Right kidney (tissue), 1 donor: ENCODE data around the gene TMEM174.
A peak's percentile ranks its signal among the peaks of the same experiment; 100 is the strongest.

ENCODE experiments used
- DNase-seq: peaks from one replicate; pipeline ENCODE4 v3.0.0-alpha.2; 2016

TMEM174 gene

DNA sequence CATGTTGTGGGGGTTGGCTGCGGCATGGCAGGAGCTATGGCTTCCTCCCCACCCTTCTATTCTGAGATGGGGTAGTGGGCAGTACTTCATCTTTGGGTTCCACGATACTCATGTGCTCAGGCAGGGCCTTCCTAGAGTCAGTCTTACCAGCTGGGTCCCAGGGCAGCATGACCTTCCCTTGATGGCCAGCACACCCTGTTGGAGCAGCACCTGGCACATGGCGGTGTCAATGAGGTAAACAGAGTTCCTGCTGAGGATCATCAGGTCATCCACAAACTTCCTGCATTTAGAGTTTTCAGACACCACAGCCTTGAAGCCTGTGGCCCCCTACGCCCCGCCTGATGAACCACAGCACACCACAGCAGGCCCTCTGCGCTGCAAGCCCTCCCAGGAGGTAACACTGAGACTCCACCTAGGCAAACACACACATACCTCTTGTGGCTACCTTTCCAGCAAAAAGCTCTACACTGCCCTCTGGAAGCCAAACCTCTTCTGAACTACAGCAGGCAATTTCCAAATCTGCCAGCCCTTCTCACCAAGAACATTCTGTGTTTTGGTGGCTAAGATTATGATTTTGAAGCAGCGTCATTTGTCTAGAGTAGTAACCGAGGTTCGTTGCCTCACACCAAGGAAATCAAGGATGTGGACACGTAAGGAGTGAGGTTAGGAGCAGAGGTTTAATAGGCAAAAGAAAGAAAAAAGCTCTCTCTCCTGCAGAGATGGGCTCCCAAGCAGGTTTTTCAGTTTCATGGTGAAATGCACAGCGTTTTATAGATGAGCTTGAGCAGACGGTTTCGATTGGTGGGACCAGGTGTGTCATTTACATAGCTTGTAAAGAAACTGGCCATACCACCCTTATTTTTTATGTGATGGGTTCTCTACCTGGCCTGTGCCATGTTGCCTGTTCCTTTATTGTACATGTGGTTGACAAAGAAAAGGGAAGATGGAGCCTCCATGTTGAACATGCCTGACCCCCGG lies 20.3 kb upstream of the TMEM174 start:
- DNase-seq = no peak

DNA sequence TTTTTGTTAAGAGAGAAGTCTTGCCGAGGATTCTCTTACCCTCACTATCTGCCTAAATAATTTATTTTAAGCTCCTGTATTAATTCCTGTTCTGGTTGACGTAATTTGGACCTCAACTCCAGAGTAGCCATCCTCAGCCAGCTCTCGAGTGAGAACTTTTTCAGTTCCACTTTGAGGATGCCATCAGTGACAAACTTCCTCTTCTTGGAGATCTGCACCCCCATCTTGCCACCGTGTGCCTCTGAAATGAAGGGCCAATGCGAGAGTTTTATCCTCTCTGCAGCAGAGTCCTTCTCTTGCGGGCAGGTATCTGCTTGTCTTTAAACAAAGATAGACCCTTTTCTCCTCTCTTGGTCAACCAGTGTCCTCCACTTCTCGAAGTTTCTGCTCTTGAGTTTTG lies 19.5 kb upstream of the TMEM174 start:
- DNase-seq = no peak

DNA sequence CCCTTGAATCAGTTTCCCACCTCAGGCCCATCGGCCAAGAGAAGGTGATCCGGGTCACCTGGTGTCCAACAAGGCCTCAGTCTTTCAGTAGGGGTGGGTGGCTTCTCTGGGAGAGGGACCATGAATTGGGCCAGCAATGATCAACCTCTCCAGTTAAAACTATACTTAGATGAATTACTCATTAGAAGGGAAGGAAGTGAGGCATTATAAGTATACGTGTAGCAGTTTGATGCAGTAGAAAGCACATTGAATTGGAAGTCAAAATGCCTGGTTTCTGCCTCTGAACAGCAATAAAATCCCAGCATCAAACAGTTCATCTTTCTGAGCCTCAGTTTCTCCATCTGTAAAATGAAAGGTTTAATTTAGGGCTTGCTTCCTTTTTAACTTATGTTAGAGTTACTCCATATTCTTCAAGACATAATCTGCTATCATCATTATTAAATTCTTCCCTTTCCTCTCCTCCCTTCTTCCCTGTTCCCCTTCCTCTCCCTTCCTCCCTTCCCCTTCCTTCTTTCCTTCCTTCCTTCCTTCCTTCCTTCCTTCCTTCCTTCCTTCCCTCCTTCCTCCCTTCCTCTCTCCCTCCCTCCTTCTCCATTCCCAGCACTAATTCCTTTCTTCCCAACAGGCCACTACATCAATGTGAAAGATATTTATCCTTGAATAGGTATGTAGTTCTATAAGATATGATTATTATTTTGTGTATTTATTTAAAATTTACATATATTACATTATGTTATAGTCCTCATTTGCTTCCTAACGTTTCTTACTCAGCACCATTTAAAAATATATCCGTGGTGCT lies 18.6 kb upstream of the TMEM174 start:
- DNase-seq = no peak

DNA sequence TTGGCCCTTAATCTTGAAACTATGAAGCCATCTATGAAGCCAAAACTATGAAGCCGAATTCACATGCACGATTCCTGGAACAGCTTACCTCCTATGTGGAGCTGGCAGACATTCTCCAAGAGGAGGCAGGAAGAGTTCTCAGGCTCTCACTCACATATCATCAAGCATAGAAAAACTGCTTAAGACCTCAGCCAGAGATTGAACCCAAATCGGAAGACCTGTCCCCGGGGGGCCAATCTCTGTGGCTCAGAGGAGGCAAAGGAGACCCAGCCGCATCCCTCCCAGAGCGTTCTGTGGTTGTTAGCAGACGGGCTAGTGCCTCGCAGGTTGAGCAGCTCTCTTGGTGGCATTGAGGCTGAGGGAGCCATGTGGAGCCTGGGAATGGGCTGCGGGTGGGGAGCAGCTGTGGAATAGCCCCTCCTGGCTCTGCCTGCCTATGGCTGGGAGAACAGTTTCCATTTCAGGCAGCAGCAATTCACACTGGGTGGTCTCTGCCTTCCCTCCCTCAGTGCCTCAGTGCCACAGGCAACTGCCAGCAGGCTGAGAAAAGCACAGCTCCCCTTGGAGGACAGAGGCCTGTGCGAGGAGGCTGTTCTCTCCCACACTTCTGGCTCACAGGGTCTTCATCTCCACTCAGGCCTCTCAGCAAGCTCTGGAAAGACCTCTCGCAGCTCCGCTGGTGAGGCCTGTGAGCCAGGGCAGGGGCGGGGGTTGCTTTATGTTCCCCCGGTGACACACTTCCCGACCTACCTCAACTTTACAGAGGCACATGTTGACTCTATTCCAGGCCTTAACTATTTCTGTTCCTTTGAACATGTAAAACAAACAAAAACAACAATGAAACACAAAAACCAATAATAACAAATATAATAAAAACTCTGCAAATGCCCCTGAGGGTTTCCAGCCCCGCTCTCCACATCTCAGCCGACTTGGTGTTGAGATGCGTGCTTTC lies 17.4 kb upstream of the TMEM174 start:
- no peak for DNase-seq

DNA sequence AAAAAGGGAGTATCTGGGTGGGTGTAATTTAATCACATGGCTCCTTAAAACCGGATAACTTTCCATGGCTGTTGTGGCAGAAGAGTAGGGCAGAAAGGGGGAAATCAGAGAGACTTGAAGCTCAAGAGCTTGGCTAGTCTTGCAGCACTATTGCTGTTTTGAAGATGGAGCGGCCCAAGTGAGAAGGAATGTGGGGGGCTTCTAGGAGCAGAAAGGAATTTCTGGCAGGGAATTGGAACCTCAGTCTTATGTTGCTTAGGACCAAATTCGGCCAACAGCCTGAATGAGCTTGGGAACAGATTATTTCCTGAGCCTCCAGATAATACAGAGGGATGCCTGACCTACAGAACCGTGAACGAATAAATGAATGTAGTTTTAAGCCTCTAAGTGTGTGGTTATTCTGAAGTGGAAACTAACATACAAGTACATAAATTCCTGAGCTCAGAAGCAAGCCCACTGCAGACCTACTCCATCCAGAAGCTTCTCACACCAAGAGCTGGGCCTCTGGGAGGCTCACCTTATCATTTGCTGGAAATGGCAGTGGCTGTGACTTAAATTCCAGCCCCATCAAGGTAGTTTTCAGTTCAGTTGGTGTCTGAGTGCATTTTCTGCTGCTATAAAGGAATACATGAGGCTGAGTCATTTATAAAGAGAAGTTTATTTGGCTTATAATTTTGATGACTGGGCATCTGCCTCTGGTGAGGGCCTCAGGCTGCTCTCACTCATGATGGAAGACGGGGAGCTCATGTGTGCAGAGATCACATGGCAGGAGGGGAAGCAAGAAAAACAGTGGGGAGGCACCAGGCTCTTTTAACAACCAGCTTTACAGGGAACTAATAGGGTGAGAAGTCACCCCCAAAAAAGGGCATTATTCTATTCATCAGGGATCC lies 15.3 kb upstream of the TMEM174 start:
- DNase-seq = no peak

DNA sequence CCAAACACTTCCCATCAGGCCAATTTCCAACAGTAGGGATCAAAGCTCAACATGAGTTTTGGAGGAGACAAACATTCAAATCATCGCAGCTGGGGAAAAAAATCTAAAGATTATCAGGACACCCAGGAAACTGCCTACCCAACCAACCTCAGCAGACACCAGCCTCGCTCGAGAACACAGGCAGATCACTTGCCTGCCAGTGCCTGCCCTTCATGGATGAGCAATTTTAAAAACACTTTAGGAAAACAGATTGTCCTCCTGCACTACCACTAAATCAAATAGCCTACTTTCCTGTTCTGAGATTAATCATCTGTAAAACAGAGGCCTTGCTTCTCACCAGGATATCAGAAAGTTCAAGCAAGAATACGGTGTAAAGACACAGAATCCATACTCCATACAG lies 14.7 kb upstream of the TMEM174 start:
- DNase-seq = peak; percentile 52

DNA sequence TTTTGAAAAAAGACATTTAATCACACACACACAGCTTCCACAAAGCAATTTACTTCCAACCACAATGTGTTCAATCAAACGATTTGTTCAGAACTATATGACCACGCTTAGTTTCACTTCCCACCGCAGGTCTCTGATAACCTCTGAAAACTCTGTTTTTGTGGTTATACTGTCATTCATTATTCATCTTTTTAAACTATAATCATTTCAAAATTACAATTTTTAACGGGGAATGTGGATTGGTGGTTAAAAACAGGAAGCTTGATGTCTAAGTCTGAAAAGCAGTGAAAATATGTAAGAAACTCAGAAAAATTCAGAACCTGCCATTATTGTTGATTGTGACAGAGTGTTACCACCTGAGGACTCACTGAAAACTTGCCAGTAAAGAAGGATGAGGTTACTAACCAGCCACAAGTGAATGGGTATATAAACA lies 12.7 kb upstream of the TMEM174 start:
- DNase-seq = no peak

DNA sequence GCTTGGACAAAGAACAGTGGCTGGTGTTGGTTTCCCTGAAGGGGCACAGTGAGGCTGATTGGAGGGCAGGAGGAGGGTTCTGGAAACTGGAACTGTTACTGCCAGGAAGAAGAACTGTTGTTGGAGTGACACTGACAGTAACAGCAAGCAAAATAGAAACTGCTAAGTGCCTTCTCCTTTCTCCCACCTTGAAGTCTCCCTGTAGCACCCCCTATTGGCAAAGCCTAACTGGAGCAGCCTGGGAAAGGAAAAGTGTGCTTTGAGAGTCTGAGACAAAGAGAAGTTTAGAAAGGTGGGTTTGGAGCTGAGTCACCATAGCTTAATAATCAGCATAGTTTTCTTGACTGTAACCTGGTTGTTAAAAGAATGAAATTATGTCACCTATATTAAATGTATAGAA lies 2.5 kb upstream of the TMEM174 start:
- no peak for DNase-seq

DNA sequence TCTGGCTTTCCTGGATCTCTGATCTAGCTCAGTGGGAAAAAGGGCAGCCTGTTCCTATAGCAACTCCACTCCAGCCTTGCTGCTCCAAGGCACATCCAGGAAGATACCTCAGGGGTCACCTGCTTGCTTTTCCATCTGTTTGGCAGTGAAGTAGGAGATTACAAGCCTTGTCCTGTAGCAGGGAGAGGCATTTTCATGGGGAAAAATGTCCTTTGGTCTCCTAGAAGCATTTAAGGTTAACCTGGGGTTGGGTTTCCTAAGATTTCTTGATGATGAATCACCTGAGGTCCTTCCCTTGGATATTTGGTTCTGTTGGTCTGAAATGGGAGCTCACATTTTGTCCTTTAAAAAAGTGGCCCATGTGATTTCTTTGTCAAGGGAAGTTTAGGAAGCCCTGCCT lies 1.5 kb upstream of the TMEM174 start:
- DNase-seq = no peak

DNA sequence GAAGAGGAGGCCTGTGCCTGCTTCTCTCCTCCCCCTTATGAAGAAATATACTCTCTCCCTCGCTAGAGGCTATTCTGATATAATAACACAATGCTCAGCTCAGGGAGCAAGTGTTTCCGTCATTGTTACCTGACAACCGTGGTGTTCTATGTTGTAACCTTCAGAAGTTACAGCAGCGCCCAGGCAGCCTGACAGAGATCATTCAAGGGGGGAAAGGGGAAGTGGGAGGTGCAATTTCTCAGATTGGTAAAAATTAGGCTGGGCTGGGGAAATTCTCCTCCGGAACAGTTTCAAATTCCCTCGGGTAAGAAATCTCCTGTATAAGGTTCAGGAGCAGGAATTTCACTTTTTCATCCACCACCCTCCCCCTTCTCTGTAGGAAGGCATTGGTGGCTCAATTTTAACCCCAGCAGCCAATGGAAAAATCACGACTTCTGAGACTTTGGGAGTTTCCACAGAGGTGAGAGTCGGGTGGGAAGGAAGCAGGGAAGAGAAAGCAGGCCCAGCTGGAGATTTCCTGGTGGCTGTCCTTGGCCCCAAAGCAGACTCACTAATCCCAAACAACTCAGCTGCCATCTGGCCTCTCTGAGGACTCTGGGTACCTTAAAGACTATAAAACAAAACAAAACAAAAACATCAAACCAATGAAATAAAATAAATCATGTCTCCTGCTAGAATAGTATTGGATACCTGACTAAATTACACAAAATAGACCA lies 1.3 kb downstream of the TMEM174 start:
- no peak for DNase-seq

DNA sequence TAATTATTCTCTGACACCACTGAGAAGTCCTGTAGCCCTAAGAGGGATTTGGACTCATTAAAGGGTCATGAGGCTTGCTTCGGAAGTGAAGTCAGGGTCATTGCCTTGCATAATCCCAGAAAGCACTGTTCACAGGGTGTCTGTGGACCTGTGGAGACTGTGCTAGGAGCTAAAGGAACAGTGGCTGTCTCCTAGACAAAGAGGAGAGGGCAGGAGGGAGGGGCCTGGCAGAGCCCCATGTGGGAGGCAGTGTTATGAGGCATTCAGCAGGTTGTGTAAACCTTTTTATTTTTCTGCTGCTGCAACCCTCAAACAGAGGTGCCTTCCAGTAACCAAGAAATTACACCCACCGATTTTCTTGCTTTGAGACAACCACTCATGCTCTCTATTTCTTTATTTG lies 3.3 kb downstream of the TMEM174 start:
- no peak for DNase-seq

DNA sequence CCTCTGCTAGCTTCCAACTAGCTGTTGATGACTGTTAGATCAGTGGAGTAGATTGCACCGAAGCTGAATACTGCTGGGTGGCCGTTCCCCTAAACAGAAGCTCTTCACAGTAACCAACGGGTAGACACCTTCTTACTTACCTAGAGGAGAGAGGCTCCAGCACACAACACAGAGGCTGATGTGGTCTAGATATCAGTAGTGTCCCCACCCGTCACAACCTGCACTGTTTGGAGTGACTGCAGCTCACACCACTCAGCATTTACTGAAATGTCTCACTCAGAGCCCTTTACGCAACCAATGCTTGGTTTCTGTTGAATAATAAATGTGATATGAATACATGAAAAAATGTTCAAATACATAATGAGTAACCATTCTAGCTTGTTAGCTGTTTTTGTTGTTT lies 5.3 kb downstream of the TMEM174 start:
- DNase-seq = no peak

DNA sequence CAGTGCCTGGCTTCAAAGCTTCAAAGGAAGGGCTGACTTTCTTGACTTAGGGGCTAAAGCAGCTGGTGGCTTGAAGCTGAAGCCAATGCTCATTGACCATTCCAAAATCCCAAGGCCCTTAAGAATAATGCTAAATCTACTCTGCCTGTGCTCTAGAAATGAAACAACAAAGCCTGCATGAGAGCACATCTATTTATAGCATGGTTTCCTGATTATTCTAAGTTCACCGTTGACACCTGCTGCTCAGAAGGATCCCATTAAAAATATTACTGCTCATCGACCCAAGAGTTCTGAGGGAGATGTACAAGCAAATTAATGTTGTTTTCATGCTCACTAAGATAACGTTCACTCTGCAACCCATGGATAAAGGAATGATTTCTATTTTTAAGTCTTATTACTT lies 6.7 kb downstream of the TMEM174 start:
- no peak for DNase-seq

DNA sequence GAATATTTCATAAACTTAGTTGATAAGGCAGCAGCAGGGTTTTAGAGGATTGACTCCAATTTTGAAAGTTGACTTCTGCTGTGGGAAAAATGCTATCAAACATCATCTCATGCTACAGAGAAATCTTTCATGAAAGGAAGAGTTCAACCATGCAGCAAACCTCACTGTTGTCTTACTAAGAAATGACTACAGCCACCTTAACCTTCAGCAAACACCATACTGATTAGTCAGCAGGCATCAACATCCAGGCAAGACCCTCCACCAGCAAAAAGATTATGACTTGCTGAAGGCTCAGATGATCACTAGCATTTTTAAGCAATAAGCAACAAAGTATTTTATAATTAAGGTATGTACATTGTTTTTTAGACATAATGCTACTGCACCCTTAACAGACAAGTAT lies 7.6 kb downstream of the TMEM174 start:
- no peak for DNase-seq

DNA sequence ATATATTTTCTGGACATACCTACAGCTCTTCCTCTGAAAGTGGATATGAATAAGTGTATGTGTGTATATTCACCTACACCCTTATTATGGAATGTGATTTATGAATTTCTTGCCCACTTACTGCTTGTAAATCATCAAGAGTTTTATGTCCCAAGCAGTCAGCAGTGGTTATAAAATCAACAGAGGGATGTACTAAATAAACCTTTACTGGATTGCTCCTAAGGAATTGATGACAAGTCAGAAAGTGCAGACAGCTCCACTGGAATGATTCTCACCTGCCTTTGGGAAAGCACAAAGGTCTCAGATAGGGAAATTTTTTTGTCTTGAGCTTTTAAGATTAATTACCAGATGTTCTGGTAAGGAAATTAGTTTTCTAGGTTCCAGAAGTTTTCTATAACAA lies 9.3 kb downstream of the TMEM174 start:
- DNase-seq = no peak

DNA sequence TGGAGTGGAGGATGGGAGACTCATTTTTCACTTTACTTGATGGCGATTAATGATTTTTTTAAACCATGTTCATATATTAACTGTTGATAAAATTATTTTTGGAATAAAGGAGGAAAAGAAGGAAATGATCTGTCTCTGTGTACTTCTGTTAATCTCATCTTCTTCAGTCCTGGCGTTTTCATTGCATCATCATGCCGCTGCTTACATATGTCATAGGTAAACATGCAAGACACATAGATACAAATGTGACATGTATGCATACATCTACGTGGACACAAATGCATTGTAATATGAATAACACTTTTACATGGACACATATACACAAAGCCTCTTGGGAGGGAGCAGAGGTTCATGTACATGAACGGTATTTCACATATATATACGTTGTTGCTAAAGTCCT lies 10.0 kb downstream of the TMEM174 start:
- DNase-seq = no peak

DNA sequence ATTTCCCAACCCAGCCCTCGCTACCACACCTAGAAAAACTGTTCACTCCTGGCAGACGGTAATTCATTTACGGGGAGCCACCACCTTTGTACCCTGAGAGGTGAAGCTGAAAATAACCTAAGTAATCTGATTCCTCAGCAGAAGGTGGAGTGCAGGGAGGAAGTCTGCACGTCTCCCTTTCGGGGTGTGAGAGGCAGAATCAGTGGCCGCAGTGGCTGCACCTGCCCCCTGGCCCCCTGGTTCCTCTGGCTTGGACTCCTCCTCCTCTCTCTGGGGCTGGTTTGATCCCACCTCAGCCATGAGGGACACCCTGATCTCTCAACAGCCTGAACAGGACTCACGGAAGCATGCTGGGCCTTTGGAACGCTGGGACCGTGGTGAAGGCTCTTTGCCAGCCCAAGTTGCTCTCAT lies 10.5 kb downstream of the TMEM174 start:
- peak; percentile 60 for DNase-seq

DNA sequence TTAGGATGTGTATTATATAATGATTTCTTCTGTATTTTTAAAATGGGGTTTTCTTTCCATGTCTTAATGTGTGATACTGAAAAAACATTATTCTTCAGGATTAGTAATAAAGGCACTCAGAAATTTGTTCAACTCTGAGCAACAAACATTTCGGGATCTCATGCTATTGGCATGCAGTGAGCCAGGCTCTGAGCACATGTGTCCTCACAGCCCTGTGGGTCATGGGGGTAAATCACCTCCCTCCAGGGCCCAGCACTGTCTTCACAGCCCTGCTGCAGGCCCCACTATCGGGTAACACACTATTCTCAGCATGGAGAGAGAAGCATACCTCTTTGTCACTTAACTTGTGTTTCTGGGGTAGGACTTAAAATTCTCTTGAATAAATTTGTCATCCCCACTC lies 14.0 kb downstream of the TMEM174 start:
- DNase-seq = no peak

DNA sequence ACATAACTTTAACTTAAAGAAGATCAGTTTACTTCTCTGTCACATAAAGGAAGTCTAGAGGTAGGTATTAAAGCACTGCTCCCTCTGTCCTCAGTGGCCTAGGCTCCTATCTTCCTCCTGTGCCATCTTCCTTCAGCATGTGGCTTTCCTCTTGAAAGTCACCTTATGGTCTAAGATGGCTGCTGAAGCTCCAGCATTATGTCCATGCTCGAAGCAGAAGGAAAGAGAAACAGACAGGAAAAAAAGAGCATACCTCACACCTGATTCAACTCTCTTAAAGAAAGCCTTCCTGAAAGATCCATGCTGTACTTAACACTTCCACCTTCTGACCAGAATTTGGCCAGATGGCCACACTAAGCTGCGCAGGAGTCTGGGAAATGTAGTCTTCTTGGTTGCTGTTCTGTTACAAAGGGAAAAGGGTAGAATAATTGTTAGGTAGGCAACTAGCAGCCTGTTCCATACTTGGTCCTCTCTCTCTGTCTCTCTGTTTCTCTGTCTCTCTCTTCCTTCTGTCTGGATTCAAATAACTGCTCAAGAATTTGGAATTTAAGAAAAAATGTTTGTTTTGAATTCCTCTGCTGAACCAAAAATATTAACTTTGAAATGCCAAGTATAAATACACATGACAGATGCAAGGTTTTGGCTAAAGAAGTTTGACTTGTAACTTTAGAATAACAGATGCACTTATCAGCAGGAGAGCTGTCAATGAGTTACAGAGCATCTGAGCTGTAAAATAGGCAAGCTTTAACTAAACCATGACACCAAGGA lies 16.0 kb downstream of the TMEM174 start:
- DNase-seq = no peak

DNA sequence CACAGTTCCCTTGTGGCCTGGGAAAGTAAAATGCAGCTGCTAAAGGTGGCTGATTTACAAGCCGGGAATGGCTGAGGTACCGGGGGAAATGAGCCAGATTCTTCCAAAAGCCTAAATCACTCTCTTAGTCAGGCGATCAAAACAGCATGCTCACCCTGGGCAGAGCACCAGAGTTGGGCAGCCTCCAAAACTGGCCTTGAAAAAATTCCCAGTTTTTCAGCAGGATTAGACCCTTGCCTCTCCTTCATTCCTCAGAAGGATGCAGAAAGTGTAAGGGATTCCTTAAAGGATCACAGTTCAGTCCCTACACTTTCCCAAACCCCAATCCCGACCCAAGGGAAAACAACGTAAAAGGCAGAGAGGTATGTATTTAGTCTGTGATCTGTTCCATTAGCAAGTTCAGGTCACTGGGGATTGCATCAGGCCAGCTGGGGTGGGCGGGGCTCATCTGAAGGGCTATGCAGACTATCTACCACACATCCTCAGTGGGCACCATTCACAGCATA lies 16.9 kb downstream of the TMEM174 start:
- DNase-seq = no peak
